T47D (cell line): Measurements from ENCODE around the gene TMEM127.

Source experiments
- DNase-seq, 2 experiments: peaks; one replicate each; pipeline versions ENCODE4 v3.0.0 to v3.0.0-alpha.2; 2011 to 2012; ENCODE audit warnings: low read depth in 1 of 2, low spot score in 1 of 2
- JUND ChIP-seq: IDR thresholded peaks from 2 replicates; pipeline ENCODE4 v1.6.1; 2012; ENCODE audit warnings: low read depth
- in situ Hi-C: cut with HindIII; loops from 2 replicates; pipeline ENCODE4 v1.10.0; 2016; ENCODE audit warnings: low sequenced_read_pairs, low pct_unique_long_range_greater_than_20kb

TMEM127 gene

DNA sequence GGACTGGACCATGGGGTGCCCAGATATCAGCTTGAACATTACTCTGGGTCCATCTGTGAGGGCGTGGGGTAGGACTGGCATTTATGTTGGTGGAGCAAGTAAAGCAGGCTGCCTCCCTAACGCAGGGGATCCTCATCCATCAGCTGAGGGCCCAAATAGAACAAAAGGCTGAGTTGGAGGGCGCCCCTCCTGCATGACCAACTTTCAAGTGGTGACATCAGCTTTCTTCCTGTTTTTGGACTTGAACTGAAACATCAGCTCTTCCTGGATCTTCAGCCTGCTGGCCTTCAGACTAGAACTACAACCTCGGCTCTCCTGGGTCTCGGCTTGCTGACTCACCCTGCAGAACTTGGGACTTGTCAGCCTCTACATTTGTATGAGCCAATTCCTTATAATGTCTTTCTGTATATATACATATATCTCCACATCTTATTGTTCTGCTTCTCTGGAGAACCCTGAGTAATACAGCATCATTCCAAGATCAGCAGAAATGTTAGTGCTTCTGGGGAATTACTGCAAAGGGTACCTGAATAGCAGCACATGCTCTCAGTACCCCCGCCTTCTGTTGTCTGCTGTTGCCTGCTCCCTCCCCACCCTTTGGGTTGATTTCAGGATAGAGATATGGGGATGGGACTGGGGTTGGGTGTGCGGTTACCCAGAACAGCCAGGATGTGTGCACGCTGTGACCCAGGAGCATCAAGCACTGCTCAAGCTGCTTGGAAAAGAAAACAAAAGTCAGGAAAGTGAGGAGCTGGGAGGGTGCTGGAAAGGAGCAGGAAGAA, 20.0 kb downstream of the TMEM127 start:
- DNase-seq, result no peak
- no peak for TF ChIP-seq JUND
- in situ Hi-C loops, result no loop called here

DNA sequence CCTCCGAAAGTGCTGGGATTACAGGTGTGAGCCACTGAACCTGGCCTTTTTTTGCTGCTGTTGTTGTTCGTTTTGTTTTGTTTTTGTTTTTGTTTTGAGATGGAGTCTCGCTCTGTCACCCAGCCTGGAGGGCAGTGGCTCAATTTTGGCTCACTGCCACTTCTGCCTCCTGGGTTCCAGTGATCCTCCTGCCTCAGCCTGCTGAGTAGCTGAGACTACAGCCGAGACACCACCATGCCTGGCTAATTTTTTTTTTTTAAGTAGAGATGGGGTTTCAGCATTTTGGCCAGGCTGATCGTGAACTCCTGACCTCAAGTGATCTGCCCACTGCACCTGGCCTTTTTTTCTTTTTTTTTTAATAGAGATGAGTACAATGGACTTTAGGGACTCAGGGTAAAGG, 22.0 kb downstream of the TMEM127 start:
- no peak for TF ChIP-seq JUND
- in situ Hi-C loops, result no loop called here
- no peak for DNase-seq

DNA sequence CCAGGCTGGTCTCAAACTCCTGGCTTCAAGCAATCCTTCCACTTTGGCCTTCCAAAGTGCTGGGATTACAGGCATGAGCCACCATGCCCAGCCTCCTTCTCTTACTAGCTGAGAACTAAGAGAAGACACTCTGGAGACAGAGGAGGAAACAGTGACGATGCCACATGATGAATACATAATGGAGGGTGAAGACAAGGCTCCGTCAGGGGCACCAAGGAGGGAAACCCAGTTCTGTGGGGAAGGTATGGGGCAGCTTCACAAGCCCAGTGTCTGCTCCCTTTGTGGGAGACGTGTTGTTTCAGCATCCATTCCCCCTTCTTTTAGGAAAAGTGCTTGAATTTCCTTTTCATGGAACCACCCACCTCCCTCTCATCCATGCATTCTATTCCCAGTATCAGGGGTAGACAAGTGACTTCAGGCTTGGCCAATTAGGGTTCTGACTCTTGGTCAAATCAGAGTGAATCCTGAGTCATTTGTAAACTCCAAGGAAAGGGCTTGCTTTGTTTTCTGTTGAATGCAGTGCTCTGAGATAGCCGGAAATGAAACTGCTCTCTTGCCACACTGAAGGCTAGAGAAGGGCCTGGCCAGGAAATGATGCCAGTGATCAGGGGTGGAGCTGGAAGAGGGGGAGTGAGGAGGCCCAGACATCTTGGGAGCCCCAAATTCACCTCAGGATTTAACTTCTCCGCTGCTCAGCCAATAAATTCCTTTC, 23.7 kb downstream of the TMEM127 start:
- DNase-seq, result no peak
- TF ChIP-seq JUND, result no peak
- in situ Hi-C loops, result no loop called here

DNA sequence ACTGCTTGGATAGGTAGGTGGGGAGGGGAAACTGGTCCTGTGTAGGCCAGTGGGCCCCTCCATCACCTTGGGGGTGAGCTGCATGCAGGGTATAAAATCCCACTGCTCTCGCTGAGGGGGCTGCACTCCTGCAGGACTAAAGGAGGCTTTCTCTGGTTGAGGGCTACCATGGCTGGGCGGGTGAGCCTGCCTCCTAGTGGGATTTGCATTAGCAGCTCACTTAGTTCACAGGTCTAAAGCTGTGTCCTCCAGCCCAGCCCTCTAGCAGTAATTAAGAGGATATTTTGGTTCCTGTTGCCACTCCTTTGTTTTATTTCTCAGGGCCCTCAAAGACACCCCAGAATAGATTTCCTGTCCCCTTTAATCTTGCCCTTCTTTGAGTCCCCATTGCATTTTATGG, 24.6 kb downstream of the TMEM127 start:
- DNase-seq, result no peak
- no peak for TF ChIP-seq JUND
- in situ Hi-C loops, result no loop called here

DNA sequence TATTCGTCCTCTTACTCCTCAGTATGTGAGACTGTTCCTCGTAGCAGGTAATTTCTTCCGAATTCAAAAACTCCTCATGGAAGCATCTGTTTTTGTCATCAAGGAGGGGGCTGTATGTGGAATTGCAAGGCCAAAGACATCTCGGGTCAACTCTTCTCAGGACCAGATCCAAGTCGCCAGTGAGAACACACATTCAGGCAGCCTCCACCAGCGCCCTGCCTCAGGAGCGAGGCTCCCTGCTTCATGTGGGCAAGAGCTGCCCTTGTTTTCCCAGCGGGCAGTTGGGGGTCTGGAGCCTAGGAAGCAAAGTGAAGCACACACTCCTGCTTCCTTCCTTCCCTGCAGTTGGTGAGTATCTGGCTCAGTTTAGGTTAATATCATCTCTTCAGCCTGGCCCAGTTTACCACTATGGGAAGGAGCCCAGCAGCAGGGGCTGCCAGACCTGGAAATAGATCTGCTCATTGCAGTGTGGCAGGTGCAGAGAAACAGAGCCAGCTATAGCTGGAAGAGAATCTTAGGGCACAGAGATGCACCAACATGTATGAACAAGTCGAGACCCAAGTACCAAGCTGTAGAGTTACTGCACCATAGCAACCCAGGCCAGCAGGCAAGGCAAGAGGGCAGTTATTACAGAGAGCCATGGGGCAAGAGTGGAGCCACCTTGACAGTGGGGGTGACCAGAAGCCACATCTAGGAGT, 25.3 kb downstream of the TMEM127 start:
- no peak for TF ChIP-seq JUND

DNA sequence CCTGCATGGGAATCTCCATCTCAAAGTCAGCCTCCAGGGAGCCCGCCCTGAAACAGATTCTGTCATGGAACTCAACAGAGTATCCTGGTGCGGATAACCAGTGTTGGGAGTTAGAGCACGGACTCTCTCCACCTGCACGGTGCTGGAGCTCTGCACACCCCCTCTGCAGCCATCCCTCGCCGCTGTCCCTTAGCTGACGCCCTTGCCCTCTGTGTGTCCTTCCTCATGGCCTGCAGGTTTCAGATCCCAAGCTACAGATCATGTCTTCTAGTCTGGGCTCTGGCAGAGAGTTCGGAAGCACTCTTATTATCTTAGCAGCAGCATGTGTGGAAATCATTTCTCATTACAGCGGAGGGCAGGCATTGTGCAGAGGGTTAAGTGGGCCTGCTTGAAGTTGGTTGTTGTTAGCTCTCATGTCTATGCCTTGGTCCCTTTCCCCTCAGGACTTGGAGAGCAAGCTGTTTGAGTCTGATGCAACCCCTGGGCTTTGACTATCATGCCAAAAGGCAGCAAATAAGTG, 26.0 kb downstream of the TMEM127 start:
- no peak for TF ChIP-seq JUND
- in situ Hi-C loops, result no loop called here
- DNase-seq, result no peak

More for the DNA sequence above, 25.3 kb downstream of the TMEM127 start:
- in situ Hi-C loops, result no loop called here
- no peak for DNase-seq

DNA sequence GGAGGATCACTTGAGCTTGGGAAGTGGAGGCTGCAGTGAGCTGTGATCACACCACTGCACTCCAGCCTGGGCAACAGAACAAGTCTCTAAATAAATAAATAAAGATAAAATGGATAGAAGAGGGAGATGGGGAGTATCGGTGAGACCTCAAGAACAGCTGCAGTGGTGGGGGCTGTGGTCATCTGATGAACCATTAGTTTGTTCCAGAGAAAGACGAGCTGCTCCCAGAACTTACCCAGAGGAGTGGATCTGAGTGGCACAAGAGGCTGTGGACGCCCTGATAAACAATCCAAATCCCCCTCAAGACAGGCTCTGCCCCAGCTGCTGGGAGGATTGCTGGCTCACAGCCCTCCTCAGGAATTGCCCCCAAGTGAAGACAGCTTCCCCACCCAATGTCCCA, 26.7 kb downstream of the TMEM127 start:
- DNase-seq, result no peak
- in situ Hi-C loops, result no loop called here
- TF ChIP-seq JUND, result no peak

DNA sequence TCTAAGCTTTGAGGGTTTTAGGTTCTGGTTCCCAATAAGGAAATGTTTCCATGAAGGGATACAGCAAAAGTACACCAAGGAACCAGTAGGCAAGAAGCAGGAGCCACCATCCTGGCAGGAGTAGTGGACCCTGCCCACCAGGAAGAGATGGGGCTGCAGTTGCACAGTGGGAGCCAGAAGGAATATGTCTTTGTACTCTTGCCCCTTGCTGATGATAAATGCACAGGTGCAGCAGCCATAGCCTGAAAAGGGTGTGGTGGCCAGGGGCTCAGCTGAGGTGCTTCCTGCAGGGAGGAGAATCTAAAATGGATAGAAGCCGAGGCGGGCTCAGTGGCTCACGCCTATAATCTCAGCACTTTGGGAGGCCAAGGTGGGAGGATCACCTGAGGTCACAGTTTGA, 27.5 kb downstream of the TMEM127 start:
- TF ChIP-seq JUND, result no peak

DNA sequence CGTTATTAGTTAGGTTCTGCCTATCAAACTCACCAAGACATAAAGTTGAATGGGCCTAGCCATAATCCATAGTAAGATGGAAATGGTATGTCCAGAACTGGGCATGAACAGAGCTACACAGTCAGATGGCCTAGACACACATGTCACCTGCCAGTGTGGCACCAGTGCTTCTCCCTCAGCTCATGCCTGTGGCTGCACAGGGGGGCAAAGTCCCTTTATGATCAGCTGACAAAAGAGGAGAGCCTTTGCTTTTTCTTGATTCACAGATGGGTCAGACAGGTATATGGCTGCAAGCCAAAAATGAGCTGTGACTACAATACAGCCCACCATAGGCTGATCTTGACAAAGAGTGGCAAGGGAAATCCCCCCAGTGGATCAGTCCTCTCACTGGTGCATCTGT, 28.9 kb downstream of the TMEM127 start:
- in situ Hi-C loops, result no loop called here
- DNase-seq, result no peak
- TF ChIP-seq JUND, result no peak

More for the DNA sequence above, 27.5 kb downstream of the TMEM127 start:
- in situ Hi-C loops, result no loop called here
- DNase-seq, result no peak

DNA sequence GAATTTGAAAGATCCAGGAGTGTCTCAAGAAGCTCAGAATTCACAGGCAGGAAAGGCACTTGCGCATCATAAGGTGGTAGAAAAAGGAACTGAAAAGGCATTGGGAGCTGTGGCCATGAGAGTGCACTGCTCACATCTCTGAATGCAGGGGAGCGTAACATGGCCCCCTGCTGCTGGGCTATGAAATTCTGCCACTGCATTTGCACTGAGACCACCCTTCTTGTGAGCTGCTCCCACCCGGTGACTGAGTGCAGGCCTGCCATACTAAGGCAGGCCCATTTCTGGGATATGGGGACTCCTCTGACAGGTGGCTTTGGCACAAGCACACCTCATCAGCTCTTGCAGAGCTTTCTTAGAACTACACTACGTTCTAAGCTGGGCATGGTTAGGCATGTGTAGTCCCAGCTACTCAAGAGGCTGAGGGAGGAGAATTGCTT, 31.9 kb downstream of the TMEM127 start:
- DNase-seq, result no peak
- in situ Hi-C loops, result no loop called here
- no peak for TF ChIP-seq JUND

DNA sequence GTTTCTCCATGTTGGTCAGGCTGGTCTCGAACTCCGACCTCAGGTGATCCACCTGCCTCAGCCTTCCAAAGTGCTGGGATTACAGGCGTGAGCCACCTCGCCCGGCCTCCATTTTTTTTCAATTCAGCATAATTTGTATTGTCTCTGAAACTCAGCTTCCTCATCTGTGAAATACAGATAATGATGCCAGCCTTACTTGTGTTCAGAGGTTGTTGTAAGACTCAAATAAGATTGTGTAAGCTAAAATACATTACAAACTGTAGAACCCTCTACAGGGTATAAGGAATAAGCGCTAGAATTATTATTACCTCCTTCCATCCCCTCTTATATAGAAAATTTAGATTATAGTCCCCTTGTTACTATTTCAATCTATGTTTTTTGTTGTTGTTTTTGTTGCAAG, 32.4 kb downstream of the TMEM127 start:
- DNase-seq, result no peak
- TF ChIP-seq JUND, result no peak
- in situ Hi-C loops, result no loop called here

DNA sequence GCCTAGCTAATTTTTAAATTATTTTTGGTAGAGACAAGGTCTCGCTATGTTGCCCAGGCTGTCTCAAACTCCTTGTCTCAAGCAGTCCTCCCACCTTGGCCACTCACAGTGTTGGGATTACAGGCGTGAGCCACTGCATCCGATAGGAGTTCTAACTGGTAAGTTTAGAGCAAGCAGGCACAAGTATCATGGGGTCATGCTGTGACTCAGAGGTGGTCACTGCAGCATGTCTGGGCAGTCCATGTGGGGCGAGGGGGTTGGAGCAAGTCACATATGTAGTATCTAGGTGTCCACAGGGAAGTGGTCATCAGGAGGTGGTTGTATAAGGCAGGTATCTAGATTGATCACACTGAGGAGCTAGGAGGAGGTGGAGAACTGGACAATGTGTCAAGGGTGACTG, 34.5 kb downstream of the TMEM127 start:
- in situ Hi-C loops, result no loop called here
- TF ChIP-seq JUND, result no peak

More for the DNA sequence above, 34.5 kb downstream of the TMEM127 start:
- DNase-seq, result no peak
